Measurements from ENCODE around the gene PXDN.

DNA sequence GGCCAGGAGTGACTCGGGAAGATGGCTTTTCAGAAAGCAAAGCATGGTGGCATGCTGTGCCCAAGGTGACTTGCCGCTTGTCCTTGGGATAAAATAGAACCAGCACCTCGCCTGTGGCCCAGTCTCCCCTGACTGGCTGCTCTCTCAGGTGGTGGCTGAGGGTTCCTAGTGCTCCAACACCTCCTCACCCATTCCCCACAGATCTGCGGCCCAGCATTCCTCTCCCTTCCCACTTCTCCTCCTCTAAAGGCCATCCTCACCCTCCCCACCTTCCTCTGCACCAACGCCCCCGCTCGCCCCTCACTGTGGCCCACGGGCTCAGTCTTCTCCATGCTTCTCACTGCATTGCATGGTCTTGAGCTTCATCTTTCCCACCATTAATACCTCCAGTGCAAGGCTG is 132.4 kb downstream of the PXDN start:
- no peak for TF ChIP-seq AFF4 (CRISPR knock-in tag; IDR thresholded peaks at IDR 0.05)
- TF ChIP-seq POLR2AphosphoS5 (IDR thresholded peaks at IDR 0.05; ENCODE audit: low read depth, low read length) = no peak
- TF ChIP-seq, protein P1, sequence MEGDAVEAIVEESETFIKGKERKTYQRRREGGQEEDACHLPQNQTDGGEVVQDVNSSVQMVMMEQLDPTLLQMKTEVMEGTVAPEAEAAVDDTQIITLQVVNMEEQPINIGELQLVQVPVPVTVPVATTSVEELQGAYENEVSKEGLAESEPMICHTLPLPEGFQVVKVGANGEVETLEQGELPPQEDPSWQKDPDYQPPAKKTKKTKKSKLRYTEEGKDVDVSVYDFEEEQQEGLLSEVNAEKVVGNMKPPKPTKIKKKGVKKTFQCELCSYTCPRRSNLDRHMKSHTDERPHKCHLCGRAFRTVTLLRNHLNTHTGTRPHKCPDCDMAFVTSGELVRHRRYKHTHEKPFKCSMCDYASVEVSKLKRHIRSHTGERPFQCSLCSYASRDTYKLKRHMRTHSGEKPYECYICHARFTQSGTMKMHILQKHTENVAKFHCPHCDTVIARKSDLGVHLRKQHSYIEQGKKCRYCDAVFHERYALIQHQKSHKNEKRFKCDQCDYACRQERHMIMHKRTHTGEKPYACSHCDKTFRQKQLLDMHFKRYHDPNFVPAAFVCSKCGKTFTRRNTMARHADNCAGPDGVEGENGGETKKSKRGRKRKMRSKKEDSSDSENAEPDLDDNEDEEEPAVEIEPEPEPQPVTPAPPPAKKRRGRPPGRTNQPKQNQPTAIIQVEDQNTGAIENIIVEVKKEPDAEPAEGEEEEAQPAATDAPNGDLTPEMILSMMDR (CRISPR knock-in tag; IDR thresholded peaks at IDR 0.05) = no peak
- TF ChIP-seq ZNF143 (CRISPR knock-in tag; IDR thresholded peaks at IDR 0.05) = no peak
